K562 (cell line): ENCODE measurements around the gene CPSF2. TPM values are rescaled to one million over a fixed set of nuclear protein-coding genes. Genes with fewer than 3 reads are reported as not detected.

Experiments
- AFF1 ChIP-seq, 2 experiments: fragments of 450-650 bp; IDR thresholded peaks; 2 replicates each; pipeline ENCODE4 v1.6.1; 2018; ENCODE audit warnings: mild to moderate bottlenecking in 2 of 2, low read depth in 1 of 2; ENCODE audit not compliant: partially characterized antibody in 2 of 2
- CEBPZ ChIP-seq: fragments of 150-350 bp; IDR thresholded peaks from 2 replicates; pipeline ENCODE4 v1.6.1; 2014; ENCODE audit warnings: low read depth, mild to moderate bottlenecking, low read length, borderline replicate concordance
- MAX ChIP-seq: sonication (generic); formaldehyde crosslinking; IDR thresholded peaks from 2 replicates; pipeline ENCODE4 v1.9.0; 2022; ENCODE audit warnings: mild to moderate bottlenecking, missing genetic modification reagents
- MEF2A ChIP-seq: IDR thresholded peaks from 2 replicates; pipeline ENCODE4 v1.6.1; 2011; ENCODE audit warnings: low read depth, mild to moderate bottlenecking, low read length, moderate library complexity; ENCODE audit not compliant: control insufficient read depth
- MYNN ChIP-seq, 2 experiments: sonication (generic); formaldehyde crosslinking in 1 of 2; IDR thresholded peaks; 2 replicates each; pipeline versions ENCODE4 v1.5.0 to v1.6.1; 2016 to 2020; ENCODE audit warnings: antibody characterized with exemption in 1 of 2, missing genetic modification reagents in 1 of 2
- NR2C1 ChIP-seq, 2 experiments: fragments of 450-650 bp; IDR thresholded peaks; 2 replicates each; pipeline ENCODE4 v1.6.1; 2017; ENCODE audit warnings: mild to moderate bottlenecking in 2 of 2, antibody characterized with exemption in 1 of 2, inconsistent platforms in 1 of 2, missing compliant biosample characterization in 1 of 2, missing genetic modification characterization in 1 of 2
- PHF21A ChIP-seq: fragments of 450-650 bp; IDR thresholded peaks from 2 replicates; pipeline ENCODE4 v1.6.1; 2017; ENCODE audit warnings: low read depth, borderline replicate concordance
- PKNOX1 ChIP-seq: fragments of 450-650 bp; IDR thresholded peaks from 2 replicates; pipeline ENCODE4 v1.6.1; 2016
- SMAD3 ChIP-seq: fragments of 450-650 bp; formaldehyde crosslinking; conservative IDR thresholded peaks from 2 replicates; pipeline ENCODE4 v1.4.0; 2020; ENCODE audit warnings: mild to moderate bottlenecking
- ZBTB7A ChIP-seq: IDR thresholded peaks from 2 replicates; pipeline ENCODE4 v1.6.1; 2011; ENCODE audit warnings: low read depth, mild to moderate bottlenecking, low read length, moderate library complexity, borderline replicate concordance; ENCODE audit not compliant: control insufficient read depth
- ZNF586 ChIP-seq: fragments of 450-650 bp; formaldehyde crosslinking; conservative IDR thresholded peaks from 2 replicates; pipeline ENCODE4 v1.4.0; 2020; ENCODE audit warnings: mild to moderate bottlenecking, moderate library complexity
- ZNF655 ChIP-seq: fragments of 250-450 bp; sonication (Bioruptor Pico); IDR thresholded peaks from 2 replicates; pipeline ENCODE4 v1.5.0; 2021
- polyA plus RNA-seq, 8 experiments: library from polyadenylated mRNA; depleted of rRNA in 4 of 8; stranded (reverse) in 5 of 8; unstranded in 3 of 8; fragments of >200 nt; fragmentation: Nextera tagmentation in 2 of 8; fragmentation: Illumina TruSeq in 1 of 8; extraction: Ambion mirVana in 2 of 8; extraction: Trizol in 1 of 8; gene quantifications; 2 replicates each; pipeline versions ENCODE4 v1.2.1 to v1.2.3, GENCODE V29; 2011 to 2014; ENCODE audit warnings: inconsistent platforms in 1 of 8, missing spikeins in 1 of 8
- total RNA-seq, 7 experiments: library from RNA; depleted of rRNA in 6 of 7; stranded (reverse); fragments of >200 nt in 6 of 7; fragmentation: Illumina TruSeq in 2 of 7; extraction: Trizol in 2 of 7; gene quantifications; 2 replicates each; pipeline versions ENCODE4 v1.2.1 to v1.2.3, GENCODE V29; 2011 to 2021; ENCODE audit warnings: low replicate concordance in 1 of 7
- TF ChIP-seq, protein P1 (sequence below): sonication (generic); formaldehyde crosslinking; IDR thresholded peaks from 2 replicates; pipeline ENCODE4 v1.5.0; 2020; ENCODE audit warnings: missing genetic modification reagents

Gene CPSF2
- total and polyA plus RNA-seq, 9 of the 15 experiments (the other 6 are each of a cell fraction or from before 2014, with no cell fraction given) = 20.8 to 71.3 (median 49.0) TPM

DNA sequence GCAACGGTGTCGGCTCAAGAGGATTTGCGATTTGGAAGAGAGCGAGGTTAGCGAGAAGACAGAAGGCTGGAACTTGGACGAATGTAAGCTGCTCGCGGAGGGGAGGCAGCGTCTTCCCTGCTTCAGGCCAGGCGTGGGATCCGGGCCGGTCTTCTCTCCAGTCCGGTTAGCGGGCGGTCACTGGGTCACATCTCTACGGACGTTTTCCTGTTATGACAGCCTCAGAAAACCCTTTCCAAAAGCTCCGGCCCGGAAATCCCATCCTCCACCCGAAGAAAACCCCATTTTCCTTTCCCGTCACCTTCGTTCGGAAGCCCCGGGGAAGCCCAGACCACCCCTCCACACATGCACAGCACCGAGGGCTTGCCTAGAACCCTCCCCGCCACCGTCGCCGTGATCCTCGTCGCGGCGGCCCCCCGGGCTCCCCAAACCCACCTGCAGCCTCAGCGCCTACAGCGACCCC lies 531 bp upstream of the CPSF2 start (continued):
- TF ChIP-seq SMAD3 (CRISPR knock-in tag) = no peak
- no peak for TF ChIP-seq MAX (CRISPR knock-in tag)
- TF ChIP-seq ZNF586 (CRISPR knock-in tag) = no peak
- TF ChIP-seq MEF2A = no peak
- TF ChIP-seq ZNF655 (CRISPR knock-in tag) = no peak
- no peak for TF ChIP-seq AFF1 (IDR thresholded peaks at IDR 0.05; ENCODE audit: low read depth in 1 of 2, partially characterized antibody in 2 of 2)
- TF ChIP-seq MYNN (IDR thresholded peaks at IDR 0.05) = no peak
- TF ChIP-seq MYNN (CRISPR knock-in tag; IDR thresholded peaks at IDR 0.05) = no peak
- no peak for TF ChIP-seq PKNOX1
- TF ChIP-seq ZBTB7A = peak; percentile 58; the same call in 1 of the 2 replicates
- TF ChIP-seq, protein P1, sequence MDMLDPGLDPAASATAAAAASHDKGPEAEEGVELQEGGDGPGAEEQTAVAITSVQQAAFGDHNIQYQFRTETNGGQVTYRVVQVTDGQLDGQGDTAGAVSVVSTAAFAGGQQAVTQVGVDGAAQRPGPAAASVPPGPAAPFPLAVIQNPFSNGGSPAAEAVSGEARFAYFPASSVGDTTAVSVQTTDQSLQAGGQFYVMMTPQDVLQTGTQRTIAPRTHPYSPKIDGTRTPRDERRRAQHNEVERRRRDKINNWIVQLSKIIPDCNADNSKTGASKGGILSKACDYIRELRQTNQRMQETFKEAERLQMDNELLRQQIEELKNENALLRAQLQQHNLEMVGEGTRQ = no peak
- no peak for TF ChIP-seq PHF21A
- no peak for TF ChIP-seq NR2C1 (IDR thresholded peaks at IDR 0.05)
- no peak for TF ChIP-seq NR2C1 (tag; IDR thresholded peaks at IDR 0.05)
- no peak for TF ChIP-seq CEBPZ
